PC-3 (cell line): ENCODE measurements around the gene TCF21.

Source experiments
- CTCF ChIP-seq: fragments of 300-600 bp; sonication (generic); conservative IDR thresholded peaks from 2 replicates; pipeline ENCODE4 v1.5.1; 2017; ENCODE audit warnings: antibody characterized with exemption, low read depth, mild to moderate bottlenecking, low read length
- EZH2 ChIP-seq: fragments of 300-600 bp; sonication (generic); IDR thresholded peaks from one replicate; pipeline ENCODE4 v1.6.1; 2017; ENCODE audit warnings: antibody characterized with exemption, mild to moderate bottlenecking, low read length; ENCODE audit not compliant: unreplicated experiment
- EZH2phosphoT487 ChIP-seq: fragments of 300-600 bp; sonication (generic); IDR thresholded peaks from 2 replicates; pipeline ENCODE4 v1.6.1; 2018; ENCODE audit warnings: mild to moderate bottlenecking, antibody characterized with exemption, low read length, borderline replicate concordance

- TF ChIP-seq EZH2 (no peak), CTCF (no peak), EZH2phosphoT487 (no peak)
Measured at GRCh38 chr6:133871131-133871530, 17.8 kb upstream of the TCF21 start.
